HEK293 (cell line): Measurements from ENCODE around the gene GAREM1.
A peak's percentile ranks its signal among the peaks of the same experiment; 100 is the strongest.

Experiments used
- CTCF ChIA-PET: fragments of 350-600 bp; formaldehyde crosslinking; extraction: SDS; loops from one replicate; lab custom pipeline; 2021; ENCODE audit warnings: antibody characterized with exemption; lab: Yijun Ruan, JAX
- POLR2A ChIA-PET: fragments of 300-600 bp; formaldehyde crosslinking; extraction: SDS; loops from one replicate; lab custom pipeline; 2020; ENCODE audit warnings: antibody characterized with exemption, inconsistent platforms; lab: Yijun Ruan, JAX
- H3K27ac ChIP-seq: fragments of 200-500 bp; sonication (Bioruptor generic); 2 replicates; pipeline ENCODE4 v1.5.1; 2014; ENCODE audit warnings: low read depth, low read length, control low read depth, inconsistent platforms; ENCODE audit errors: extremely low read depth
- H3K36me3 ChIP-seq, 2 experiments: fragments of 200-500 bp in 1 of 2; sonication (Bioruptor generic) in 1 of 2; 1 replicate in 1 of 2; 2 replicates in 1 of 2; pipeline ENCODE4 v1.5.1; 2014 to 2017; ENCODE audit warnings: inconsistent platforms in 2 of 2, low read length in 2 of 2; ENCODE audit not compliant: control insufficient read depth in 2 of 2, insufficient read depth in 1 of 2
- H3K4me1 ChIP-seq: fragments of 200-500 bp; sonication (Bioruptor generic); 2 replicates; pipeline ENCODE4 v1.5.1; 2014; ENCODE audit warnings: mild to moderate bottlenecking, low read length, inconsistent platforms; ENCODE audit not compliant: control insufficient read depth, insufficient read depth
- H3K4me3 ChIP-seq: 2 replicates; pipeline ENCODE4 v1.5.1; 2011; ENCODE audit warnings: low read depth, mild to moderate bottlenecking, control low read depth, low read length, moderate library complexity
- H3K9me3 ChIP-seq: fragments of 200-500 bp; sonication (Bioruptor generic); 2 replicates; pipeline ENCODE4 v1.5.1; 2014; ENCODE audit warnings: low read depth, low read length, inconsistent platforms; ENCODE audit not compliant: control insufficient read depth, insufficient read depth
- BCL11B ChIP-seq: fragments of 450-650 bp; formaldehyde crosslinking; IDR thresholded peaks from 2 replicates; pipeline ENCODE4 v1.5.1; 2016; ENCODE audit warnings: low read depth, missing biosample characterization, missing genetic modification characterization
- EGR2 ChIP-seq: fragments of 450-650 bp; formaldehyde crosslinking; IDR thresholded peaks from 2 replicates; pipeline ENCODE4 v1.5.1; 2016; ENCODE audit warnings: low read depth, missing biosample characterization, missing genetic modification characterization
- KLF1 ChIP-seq: fragments of 450-650 bp; formaldehyde crosslinking; IDR thresholded peaks from 2 replicates; pipeline ENCODE4 v1.5.1; 2016; ENCODE audit warnings: missing biosample characterization, missing genetic modification characterization
- MYNN ChIP-seq: fragments of 450-650 bp; formaldehyde crosslinking; IDR thresholded peaks from 2 replicates; pipeline ENCODE4 v1.5.1; 2016; ENCODE audit warnings: missing biosample characterization, missing genetic modification characterization, borderline replicate concordance
- ZBTB26 ChIP-seq: fragments of 450-650 bp; formaldehyde crosslinking; optimal IDR thresholded peaks from 2 replicates; pipeline ENCODE3; 2016; ENCODE audit warnings: missing biosample characterization, mild to moderate bottlenecking, missing genetic modification characterization
- ZBTB8A ChIP-seq: fragments of 450-650 bp; formaldehyde crosslinking; IDR thresholded peaks from 2 replicates; pipeline ENCODE4 v1.5.1; 2016; ENCODE audit warnings: missing biosample characterization, missing genetic modification characterization
- ZFP3 ChIP-seq: fragments of 450-650 bp; formaldehyde crosslinking; IDR thresholded peaks from 2 replicates; pipeline ENCODE4 v1.5.1; 2016; ENCODE audit warnings: low read depth, missing biosample characterization, missing genetic modification characterization
- ZFP69B ChIP-seq: fragments of 450-650 bp; formaldehyde crosslinking; IDR thresholded peaks from 2 replicates; pipeline ENCODE4 v1.5.1; 2016; ENCODE audit warnings: missing biosample characterization, missing genetic modification characterization
- ZNF10 ChIP-seq: fragments of 450-650 bp; formaldehyde crosslinking; IDR thresholded peaks from 2 replicates; pipeline ENCODE4 v1.5.1; 2017; ENCODE audit warnings: missing biosample characterization, missing genetic modification characterization
- ZNF132 ChIP-seq: fragments of 450-650 bp; formaldehyde crosslinking; IDR thresholded peaks from 2 replicates; pipeline ENCODE4 v1.5.1; 2017; ENCODE audit warnings: missing biosample characterization, missing genetic modification characterization, borderline replicate concordance
- ZNF157 ChIP-seq: fragments of 450-650 bp; formaldehyde crosslinking; IDR thresholded peaks from 2 replicates; pipeline ENCODE4 v1.5.1; 2016; ENCODE audit warnings: missing biosample characterization, missing genetic modification characterization
- ZNF2 ChIP-seq: fragments of 450-650 bp; formaldehyde crosslinking; IDR thresholded peaks from 2 replicates; pipeline ENCODE4 v1.5.1; 2016; ENCODE audit warnings: missing biosample characterization, missing genetic modification characterization
- ZNF202 ChIP-seq: fragments of 450-650 bp; formaldehyde crosslinking; IDR thresholded peaks from 2 replicates; pipeline ENCODE4 v1.5.1; 2016; ENCODE audit warnings: missing biosample characterization, missing genetic modification characterization, borderline replicate concordance
- ZNF211 ChIP-seq: fragments of 450-650 bp; formaldehyde crosslinking; IDR thresholded peaks from 2 replicates; pipeline ENCODE4 v1.5.1; 2016; ENCODE audit warnings: low read depth, missing biosample characterization, missing genetic modification characterization
- ZNF37A ChIP-seq: fragments of 450-650 bp; IDR thresholded peaks from 2 replicates; pipeline ENCODE4 v1.5.1; 2018; ENCODE audit warnings: missing biosample characterization, missing genetic modification characterization
- ZNF488 ChIP-seq: fragments of 450-650 bp; formaldehyde crosslinking; IDR thresholded peaks from 2 replicates; pipeline ENCODE4 v1.5.1; 2016; ENCODE audit warnings: missing biosample characterization, missing genetic modification characterization
- ZNF529 ChIP-seq: fragments of 450-650 bp; formaldehyde crosslinking; IDR thresholded peaks from 2 replicates; pipeline ENCODE4 v1.5.1; 2017; ENCODE audit warnings: missing genetic modification characterization, missing biosample characterization; ENCODE audit not compliant: insufficient replicate concordance
- ZNF530 ChIP-seq: fragments of 450-650 bp; formaldehyde crosslinking; IDR thresholded peaks from 2 replicates; pipeline ENCODE4 v1.5.1; 2016; ENCODE audit warnings: low read depth, missing biosample characterization, missing genetic modification characterization
- ZNF629 ChIP-seq: fragments of 450-650 bp; formaldehyde crosslinking; IDR thresholded peaks from 2 replicates; pipeline ENCODE4 v1.5.1; 2017; ENCODE audit warnings: missing biosample characterization, missing genetic modification characterization
- ZNF654 ChIP-seq: fragments of 450-650 bp; formaldehyde crosslinking; IDR thresholded peaks from 2 replicates; pipeline ENCODE4 v1.5.1; 2016; ENCODE audit warnings: low read depth, missing biosample characterization, missing genetic modification characterization
- ZNF777 ChIP-seq: fragments of 450-650 bp; formaldehyde crosslinking; IDR thresholded peaks from 2 replicates; pipeline ENCODE4 v1.5.1; 2017; ENCODE audit warnings: missing biosample characterization, missing genetic modification characterization, borderline replicate concordance
- ZSCAN16 ChIP-seq: fragments of 450-650 bp; formaldehyde crosslinking; IDR thresholded peaks from 2 replicates; pipeline ENCODE4 v1.5.1; 2016; ENCODE audit warnings: missing biosample characterization, missing genetic modification characterization
- ZXDB ChIP-seq: fragments of 450-650 bp; formaldehyde crosslinking; IDR thresholded peaks from 2 replicates; pipeline ENCODE4 v1.5.1; 2016; ENCODE audit warnings: missing biosample characterization, missing genetic modification characterization
- TF ChIP-seq, protein P1 (sequence below): IDR thresholded peaks from 2 replicates; pipeline ENCODE4 v1.6.1; 2011; ENCODE audit warnings: mild to moderate bottlenecking, low read depth, low read length, borderline replicate concordance
- TF ChIP-seq, protein P2 (sequence below): fragments of 450-650 bp; formaldehyde crosslinking; IDR thresholded peaks from 2 replicates; pipeline ENCODE4 v1.5.1; 2017; ENCODE audit warnings: missing biosample characterization, mild to moderate bottlenecking, missing genetic modification characterization, moderate library complexity

GAREM1 gene

DNA sequence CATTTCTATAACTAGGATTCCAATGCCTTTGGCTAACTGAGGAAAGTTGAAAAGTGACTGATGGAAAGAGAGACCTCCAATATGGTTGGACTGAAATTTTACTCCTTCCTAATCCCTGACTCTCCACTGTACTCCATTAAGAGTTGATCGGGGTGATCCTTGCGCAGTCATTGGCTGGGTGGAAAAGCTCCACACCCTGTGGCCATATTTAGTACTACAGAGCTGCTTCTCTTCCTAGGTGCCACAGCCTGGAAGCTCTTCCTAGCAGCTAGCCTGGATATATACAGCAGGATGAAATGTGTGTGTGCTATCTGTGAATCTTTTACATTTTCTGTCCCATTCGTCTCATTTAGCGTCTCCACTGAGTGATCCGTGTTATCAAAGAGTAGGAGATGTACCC is 209.7 kb downstream of the GAREM1 start:
- POLR2A ChIA-PET: no interaction called here
- TF ChIP-seq EGR2 (tag by site-specific recombination) (no peak), ZSCAN16 (tag by site-specific recombination) (no peak), ZBTB26 (tag by site-specific recombination) (no peak)
- TF ChIP-seq, protein P1, sequence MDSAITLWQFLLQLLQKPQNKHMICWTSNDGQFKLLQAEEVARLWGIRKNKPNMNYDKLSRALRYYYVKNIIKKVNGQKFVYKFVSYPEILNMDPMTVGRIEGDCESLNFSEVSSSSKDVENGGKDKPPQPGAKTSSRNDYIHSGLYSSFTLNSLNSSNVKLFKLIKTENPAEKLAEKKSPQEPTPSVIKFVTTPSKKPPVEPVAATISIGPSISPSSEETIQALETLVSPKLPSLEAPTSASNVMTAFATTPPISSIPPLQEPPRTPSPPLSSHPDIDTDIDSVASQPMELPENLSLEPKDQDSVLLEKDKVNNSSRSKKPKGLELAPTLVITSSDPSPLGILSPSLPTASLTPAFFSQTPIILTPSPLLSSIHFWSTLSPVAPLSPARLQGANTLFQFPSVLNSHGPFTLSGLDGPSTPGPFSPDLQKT: no peak
- TF ChIP-seq, all 188 proteins: peak for 0
- H3K27ac ChIP-seq: no peak overlapping the region
- no peaks in the 10 kb centered on the region for H3K36me3 ChIP-seq
- no peak overlapping the region for H3K4me3 ChIP-seq
- no peaks in the 10 kb centered on the region for H3K9me3 ChIP-seq
- CTCF ChIA-PET: interaction anchor here (0.7 to 1.7 kb wide), 9 partner anchors 11 to 1279 kb away, joined by 3 to 9 read pairs (median 4); partner anchors contain the start of gene GAREM1
- H3K4me1 ChIP-seq: no peaks in the 10 kb centered on the region

DNA sequence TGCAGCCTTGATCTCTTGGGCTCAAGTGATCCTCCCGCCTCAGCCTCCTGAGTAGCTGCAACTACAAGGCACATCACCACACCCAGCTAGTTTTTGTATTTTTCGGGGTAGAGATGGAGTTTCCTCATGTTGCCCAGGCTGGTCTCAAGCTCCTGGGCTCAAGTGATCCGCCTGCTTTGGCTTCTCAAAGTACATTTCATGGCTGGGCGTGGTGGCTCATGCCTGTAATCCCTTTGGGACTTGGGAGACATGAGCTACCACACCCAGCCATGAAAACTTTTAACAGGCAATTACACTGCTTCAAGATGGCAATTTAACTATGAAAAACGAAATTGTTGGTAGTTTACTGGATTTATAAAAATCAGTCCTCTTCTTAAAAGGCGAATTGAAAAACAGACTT is 211.1 kb downstream of the GAREM1 start:
- no peaks in the 10 kb centered on the region for H3K4me1 ChIP-seq
- ChIA-PET CTCF (interaction anchor here (0.7 to 0.8 kb wide), 2 partner anchors 30 to 164 kb away, joined by 3 to 4 read pairs; no protein-coding TSS in a partner anchor), POLR2A (no interaction called here)
- no peaks in the 10 kb centered on the region for H3K9me3 ChIP-seq
- no peak for TF ChIP-seq ZNF157 (tag by site-specific recombination)
- TF ChIP-seq BCL11B (tag by site-specific recombination): no peak
- no peak for TF ChIP-seq ZXDB (tag by site-specific recombination)
- TF ChIP-seq KLF1 (tag by site-specific recombination): peak; percentile 81
- TF ChIP-seq MYNN (tag by site-specific recombination): no peak
- no peaks in the 10 kb centered on the region for H3K36me3 ChIP-seq
- no peak overlapping the region for H3K4me3 ChIP-seq
- no peak overlapping the region for H3K27ac ChIP-seq

- CTCF ChIA-PET: no interaction called here
- TF ChIP-seq ZNF629 (tag by site-specific recombination) (no peak), ZNF529 (tag by site-specific recombination) (no peak), ZNF10 (tag by site-specific recombination) (no peak), ZFP3 (tag by site-specific recombination) (no peak), ZNF37A (no peak), ZNF654 (tag by site-specific recombination) (no peak), ZNF777 (tag by site-specific recombination) (no peak), ZNF132 (no peak), ZNF2 (tag by site-specific recombination) (no peak), ZNF488 (tag by site-specific recombination) (no peak), ZFP69B (tag by site-specific recombination) (no peak), ZBTB8A (tag by site-specific recombination) (no peak), ZNF211 (tag by site-specific recombination) (no peak), ZNF157 (tag by site-specific recombination) (no peak), ZNF530 (tag by site-specific recombination) (no peak), ZNF202 (tag by site-specific recombination) (no peak)
- TF ChIP-seq, protein P2, sequence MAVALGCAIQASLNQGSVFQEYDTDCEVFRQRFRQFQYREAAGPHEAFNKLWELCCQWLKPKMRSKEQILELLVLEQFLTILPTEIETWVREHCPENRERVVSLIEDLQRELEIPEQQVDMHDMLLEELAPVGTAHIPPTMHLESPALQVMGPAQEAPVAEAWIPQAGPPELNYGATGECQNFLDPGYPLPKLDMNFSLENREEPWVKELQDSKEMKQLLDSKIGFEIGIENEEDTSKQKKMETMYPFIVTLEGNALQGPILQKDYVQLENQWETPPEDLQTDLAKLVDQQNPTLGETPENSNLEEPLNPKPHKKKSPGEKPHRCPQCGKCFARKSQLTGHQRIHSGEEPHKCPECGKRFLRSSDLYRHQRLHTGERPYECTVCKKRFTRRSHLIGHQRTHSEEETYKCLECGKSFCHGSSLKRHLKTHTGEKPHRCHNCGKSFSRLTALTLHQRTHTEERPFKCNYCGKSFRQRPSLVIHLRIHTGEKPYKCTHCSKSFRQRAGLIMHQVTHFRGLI (tag by site-specific recombination): no peak
Observed at GRCh38 chr18:32258558-32259204, 212.0 kb downstream of the GAREM1 start.

More at GRCh38 chr18:32258558-32259204, 212.0 kb downstream of the GAREM1 start:
- Histone ChIP-seq H3K27ac (no peak overlapping the region), H3K36me3 (no peaks in the 10 kb centered on the region), H3K4me3 (no peak overlapping the region), H3K9me3 (no peaks in the 10 kb centered on the region), H3K4me1 (no peaks in the 10 kb centered on the region)
- POLR2A ChIA-PET: no interaction called here
